NCI-H2196 (cell line): ENCODE measurements around the gene ZNF492.
"Not testable (repeated sequence)": the region's sequence is repeated elsewhere in the genome, so short reads cannot be mapped to it uniquely, and the experiment has no call there.

Experiments
- DNase-seq: peaks from one replicate; lab custom pipeline; 2025; ENCODE audit not compliant: unreplicated experiment; lab: John Stamatoyannopoulos, UW

The ZNF492 gene

DNA sequence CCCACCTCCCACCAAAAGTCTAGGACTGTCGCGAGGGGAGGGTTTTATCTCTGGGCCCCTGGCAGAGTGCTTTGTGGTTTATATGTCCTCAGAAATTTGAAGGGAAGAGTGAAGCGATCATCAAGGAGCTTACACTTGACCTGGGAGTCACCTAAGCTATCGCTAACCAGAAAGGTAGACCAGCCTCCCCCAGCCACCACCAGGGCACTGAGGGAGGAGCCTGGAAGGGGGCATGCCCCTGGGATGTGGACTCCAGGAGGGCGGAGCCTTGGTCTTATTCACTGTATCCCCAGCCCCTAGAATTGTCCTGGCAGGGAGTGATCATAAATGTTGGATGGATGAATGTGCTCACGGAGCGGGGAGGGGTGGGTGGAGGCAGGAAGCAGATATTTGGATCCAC is 16.9 kb upstream of the ZNF492 start:
- not testable (repeated sequence) for DNase-seq

DNA sequence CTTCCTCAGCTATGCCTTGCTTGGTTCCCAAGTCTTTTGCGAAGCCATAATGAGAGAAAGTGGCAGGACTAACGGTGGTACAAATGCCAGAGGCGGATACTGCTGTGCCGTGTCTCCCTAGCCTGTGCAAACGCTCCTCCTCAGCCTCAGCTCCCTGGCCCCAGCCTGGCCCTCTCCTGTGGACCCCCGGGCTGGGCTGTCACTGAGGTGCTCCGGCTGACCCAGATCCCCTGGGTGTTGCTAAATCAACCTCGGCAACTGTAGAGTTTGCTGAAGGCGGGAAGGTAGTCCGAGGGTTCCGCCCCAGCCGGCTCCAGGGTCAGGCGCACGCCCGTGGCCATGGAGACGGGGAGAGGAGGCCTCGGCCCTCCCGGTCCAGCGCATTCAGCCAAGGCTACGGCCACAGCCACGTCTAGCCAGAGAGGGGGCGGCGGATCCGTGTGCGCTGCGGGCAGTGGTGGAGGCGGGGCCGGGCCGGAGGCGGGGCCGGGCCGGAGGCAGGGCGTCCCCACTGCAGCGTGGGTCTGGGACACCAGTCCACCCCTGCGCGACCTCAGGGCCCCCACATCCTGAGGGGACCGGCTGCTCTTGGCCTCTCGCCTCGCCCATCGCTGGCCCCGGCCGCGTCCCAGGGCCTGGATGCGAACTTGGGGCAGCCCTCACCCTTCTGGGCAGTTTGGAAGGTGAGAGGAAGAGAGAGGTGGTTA is 16.4 kb upstream of the ZNF492 start:
- no peak for DNase-seq

DNA sequence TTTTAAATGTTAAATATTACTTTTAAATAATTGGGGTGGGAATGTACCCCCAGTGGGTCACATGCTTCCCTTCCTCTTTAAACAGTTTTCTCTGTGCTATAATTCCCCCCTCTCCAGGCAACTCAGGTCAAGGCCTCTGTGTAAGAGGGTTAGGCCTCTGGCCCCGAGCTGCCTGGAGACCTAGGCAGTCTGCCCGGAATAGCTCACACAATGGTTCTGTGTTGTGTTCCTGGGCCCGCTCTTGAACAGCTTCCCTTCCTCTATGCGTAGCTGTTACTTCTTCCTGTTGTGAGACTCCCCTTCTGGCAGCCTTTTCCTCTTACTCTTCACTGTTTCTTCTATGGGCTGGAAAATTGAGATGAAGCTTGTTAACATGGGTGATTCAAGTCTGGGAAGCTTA is 14.8 kb upstream of the ZNF492 start:
- DNase-seq = no peak

DNA sequence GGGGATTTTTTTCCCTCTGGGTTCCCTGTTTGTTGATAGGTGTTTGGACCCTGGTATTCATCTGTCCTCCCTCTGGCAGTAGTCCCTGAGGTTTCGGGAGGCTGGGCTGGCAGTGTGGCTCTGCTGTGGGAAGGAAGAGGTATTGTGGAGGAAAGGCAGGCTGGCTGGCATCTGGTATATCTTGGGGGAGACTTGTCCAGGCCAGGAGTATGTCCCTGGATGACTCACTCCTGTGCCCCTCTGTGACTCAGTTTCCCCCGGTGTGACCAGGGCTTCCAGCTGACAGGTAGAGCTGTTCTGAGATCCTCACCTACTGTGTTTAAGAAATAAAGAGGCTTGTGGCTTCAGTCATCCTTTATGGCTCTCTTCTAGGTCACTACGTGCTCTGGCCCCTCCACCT is 14.2 kb upstream of the ZNF492 start:
- no peak for DNase-seq

DNA sequence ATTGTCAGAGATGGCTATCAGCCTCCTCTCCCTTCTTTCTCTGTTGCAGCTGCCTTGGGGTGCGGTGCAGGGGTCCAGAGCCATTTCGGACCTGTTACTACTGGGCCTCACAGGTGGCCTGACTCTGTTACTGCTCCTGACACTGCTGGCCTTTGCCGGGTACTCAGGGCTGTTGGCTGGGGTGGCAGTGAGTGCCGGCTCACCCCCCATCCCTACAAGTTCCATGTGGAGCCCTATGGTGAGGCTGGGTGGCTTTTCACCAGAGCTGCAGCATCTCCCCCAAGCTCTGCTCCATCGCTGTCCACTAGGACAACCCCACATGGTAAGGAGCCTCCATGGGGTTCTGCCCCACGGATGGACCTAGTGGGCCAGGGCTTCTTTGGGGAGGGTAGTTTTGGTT is 13.7 kb upstream of the ZNF492 start:
- no peak for DNase-seq

DNA sequence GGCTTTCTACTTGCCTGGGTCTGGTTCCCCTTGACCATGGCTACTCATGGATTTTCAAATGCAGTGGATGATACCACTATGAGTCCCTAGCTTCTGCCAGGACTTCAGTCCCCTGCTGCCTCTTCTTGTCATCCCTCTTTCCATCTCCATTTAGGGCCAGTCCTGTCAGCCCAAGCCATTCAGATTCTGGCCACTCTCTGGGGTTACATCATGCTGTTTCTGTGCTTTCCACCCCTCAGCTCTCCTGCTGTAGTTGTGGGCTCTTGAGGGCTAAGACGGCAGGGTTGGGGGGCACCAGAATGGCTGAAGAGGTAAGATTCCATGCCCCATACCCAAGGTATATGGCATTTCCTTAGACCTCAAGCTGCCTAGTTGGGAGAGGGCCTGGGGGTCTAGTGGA is 13.2 kb upstream of the ZNF492 start:
- DNase-seq = no peak

DNA sequence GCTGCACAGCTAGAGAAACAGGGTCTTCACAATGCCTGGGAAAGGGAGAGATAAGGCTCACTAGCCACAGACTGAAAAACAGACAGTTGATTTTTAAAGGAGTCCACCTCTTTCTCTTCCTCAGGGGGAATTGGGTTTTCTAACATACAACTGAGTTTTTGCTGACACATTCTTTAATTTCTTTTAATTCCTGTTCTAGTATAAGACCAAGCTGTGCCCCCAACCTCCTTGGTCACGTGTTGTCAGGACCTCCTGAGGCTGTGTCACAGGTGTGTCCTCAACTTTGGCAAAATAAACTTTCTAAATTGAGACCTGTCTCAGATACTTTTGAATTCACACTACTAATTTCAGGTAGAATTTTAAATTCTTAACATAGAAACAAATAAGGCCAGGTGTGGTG is 12.1 kb upstream of the ZNF492 start:
- DNase-seq = no peak

DNA sequence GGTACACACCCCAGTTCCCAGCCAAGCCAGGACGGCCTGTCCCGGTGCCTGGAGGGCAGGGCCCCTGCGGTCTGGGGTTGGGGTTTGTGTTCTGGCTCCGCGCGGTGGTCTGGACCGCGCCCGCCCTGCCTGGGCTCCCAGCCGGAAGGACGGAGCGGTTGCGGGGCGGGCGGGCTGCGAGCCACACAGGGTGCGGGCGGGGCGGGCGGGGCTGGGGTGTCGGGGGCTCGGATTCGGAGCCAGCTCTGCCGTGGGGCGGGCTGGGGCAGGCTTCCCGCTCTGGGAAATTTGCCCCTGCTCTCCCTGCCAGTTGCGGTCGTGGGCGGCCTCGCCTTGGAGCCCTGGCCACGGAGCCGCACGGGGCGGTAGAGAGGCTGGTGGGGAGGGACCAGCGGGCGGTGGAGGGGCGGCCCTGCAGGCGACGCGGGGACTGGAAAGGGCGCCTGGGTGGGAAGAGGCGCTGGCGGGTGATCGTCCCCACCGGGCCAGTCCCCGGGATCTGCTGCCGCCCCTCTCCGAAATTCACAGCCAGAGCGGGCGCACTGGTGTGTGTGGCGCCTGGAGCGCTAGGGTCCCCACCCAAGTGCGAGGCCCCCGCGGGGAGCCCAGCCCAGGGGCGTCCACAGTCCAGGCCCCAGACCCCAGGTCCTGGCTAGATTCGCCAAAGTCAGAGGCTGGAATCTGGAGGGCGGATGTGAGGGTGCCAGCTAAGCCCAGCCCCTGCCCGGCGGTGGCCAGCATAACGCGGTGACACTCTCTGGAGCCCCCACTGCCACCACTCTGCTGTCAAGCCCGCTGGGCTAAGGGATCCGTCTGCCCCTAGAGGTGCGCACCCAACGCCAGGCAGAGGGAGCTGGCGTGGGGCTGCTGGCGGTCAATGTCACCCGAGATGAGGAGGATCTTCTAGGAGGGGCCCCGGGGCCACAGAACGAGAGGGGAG is 11.0 kb upstream of the ZNF492 start:
- DNase-seq = no peak

DNA sequence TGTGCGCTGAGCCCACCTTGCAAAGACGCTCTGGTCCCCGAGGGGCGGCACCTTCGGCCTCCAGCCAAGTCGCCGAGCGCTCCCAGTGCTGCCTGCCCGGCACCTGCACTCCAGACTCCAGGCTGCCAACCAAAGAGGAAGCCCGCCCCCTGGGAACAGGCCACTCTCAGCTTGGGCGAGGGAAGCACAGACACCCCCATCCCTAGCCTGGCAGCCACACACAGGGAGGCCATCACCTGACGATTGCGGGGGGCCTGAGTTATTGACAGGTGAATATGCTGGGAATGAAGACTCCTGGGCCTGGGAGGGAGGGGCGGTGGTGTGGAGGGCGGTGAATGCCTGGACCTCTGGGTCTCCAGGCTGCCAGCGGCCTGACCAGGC is 10.3 kb upstream of the ZNF492 start:
- no peak for DNase-seq

DNA sequence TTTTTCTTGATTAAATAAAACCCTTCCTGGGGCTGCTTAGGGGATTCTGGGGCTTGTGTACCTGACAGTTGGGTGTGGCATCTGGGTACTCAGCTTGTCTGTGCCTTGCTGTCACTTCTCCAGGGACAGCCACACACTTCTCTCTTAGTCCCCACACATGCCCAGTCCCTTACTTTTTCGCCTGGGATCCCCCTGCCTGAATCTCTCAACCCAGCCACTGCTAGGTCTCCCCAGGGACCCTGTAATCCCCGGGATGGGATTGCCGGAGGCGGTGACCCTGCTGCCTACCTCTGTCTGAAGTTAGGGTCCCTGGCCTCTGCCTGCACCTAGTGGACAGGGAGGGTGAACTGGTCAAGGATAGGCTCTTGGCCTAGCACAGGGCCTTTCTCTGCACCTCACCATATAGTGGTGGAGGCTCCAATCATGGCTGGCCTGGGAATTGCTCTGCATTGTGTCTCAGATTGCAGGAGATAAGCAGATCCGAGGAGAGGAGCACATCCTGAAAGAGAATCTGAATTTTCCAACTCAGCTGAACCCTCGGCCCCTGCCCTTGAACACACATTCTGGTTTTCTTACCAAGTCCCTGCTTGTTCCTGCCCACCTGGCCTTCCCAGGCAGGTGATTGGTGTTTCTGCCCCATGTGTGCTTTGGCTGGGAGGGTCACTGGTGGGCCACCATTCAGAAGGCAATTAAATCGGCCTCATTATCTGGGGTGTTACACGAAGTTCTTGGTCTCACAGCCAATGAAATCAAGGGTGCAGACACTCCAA is 8.7 kb upstream of the ZNF492 start:
- DNase-seq = no peak

DNA sequence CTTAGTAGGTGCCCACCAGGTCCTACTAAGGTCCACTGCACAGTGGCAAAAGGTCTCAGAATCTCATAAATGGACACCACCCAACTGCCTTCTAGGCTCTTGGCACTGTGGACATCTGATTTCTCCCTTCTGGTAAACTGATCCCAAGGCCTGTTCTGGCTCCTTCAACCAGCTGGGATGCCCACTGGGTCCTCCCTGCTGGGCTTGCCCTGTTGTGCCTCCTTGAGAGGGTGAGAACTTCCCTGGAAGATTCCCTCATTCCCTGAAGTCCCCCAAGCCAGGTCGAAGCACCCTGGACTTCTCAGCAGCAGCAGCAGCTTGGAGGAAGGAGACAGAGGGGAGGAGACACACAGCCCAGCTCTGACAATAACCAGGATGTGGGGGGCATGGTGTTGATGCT is 6.6 kb upstream of the ZNF492 start:
- no peak for DNase-seq

DNA sequence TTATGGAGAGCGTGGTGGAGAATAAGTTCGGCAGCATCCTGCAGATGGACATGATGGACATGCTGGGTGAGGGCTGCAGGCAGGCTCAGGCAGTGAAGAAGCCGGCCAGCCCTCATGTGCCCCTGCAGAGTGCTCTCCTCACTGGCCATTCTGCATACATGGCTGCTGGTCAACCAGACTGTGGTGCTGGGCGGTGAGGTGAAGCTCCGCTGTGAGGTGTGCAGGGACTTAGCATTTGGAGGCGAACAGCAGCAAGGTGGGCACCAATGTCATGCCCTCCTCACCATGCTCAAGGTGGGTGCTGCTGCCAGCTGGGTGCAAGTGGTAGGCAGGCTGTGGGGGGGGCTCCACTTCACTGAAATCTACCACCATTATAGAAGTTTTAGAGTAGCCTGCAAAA is 5.7 kb upstream of the ZNF492 start:
- DNase-seq = no peak

DNA sequence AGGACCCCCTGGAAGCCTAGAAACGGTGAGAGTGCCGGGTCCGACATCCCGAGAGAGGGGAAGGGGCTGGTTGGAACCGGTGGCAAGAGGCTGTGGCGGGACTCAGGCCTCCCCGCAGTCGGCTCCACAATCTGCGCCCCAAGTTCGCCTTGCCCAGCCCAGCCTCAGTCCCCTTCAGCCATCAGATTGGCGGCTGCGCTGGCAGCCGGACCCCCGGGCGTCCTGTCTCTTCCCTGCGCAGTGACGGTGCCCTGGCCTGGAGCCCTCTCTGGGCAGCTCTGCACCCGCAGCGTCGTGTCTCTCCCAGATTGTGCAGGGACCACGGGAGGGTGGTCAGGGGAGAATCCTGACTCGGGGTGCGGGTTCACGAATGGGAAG is 315 bp downstream of the ZNF492 start:
- no peak for DNase-seq

DNA sequence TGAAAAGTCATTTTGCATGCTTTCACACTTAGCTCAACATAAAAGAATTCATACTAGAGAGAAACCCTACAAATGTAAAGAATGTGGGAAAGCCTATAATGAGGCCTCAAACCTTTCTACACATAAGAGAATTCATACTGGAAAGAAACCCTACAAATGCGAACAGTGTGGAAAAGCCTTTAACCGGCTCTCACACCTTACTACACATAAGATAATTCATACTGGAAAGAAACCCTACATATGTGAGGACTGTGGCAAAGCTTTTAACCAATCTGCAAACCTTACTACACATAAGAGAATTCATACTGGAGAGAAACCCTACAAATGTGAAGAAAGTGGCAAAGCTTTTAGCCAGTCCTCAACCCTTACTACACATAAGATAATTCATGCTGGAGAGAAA is 51.4 kb downstream of the ZNF492 start:
- not testable (repeated sequence) for DNase-seq

DNA sequence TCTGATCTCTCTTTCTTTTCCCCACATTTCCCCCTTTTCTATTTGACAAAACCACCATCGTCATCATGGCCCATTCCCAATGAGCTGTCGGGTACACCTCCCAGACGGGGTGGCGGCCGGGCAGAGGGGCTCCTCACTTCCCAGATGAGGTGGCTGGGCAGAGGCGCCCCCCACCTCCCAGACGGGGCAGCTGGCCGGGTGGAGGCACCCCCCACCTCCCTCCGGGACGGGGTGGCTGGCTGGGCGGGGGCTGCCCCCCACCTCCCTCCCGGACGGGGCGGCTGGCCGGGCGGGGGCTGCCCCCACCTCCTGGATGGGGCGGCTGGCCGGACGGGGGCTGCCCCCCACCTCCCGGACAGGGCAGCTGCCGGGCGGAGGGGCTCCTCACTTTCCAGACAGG is 68.5 kb downstream of the ZNF492 start:
- not testable (repeated sequence) for DNase-seq

DNA sequence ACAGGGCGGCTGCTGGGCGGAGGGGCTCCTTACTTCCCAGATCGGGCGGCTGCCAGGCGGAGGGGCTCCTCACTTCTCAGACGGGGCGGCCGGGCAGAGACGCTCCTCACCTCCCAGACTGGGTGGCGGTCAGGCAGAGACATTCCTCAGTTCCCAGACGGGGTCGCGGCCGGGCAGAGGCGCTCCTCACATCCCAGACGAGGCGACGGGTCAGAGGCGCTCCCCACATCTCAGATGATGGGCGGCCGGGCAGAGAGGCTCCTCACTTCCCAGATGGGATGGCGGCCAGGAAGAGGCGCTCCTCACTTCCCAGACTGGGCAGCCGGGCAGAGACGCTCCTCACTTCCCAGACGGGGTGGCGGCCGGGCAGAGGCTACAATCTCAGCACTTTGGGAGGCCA is 69.0 kb downstream of the ZNF492 start:
- DNase-seq = not testable (repeated sequence)

DNA sequence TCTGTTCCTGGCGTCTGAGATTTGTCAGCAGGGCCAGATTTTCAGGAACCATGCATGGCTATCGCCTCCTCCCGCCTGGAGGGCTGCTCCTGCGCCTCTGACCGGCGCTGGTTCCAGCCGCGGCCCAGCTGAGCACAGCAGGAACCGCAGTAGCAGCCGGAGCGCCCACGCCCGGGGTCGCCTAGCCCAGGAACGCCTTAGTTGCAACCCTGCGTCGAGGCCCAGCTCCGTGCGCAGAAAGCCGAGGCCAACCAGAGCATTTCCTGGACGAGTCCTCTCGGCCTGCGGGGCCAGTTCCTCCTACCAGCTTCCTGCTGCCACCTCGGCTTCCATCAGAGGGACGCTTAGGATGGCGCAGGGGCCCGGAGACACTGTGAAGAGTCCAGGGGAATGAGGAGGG is 74.9 kb downstream of the ZNF492 start:
- no peak for DNase-seq
